HG03175 (cell line): ENCODE results near the gene KCTD13.
A peak's percentile ranks its signal among the peaks of the same experiment; 100 is the strongest.
"Not testable (repeated sequence)": the region's sequence is repeated elsewhere in the genome, so short reads cannot be mapped to it uniquely, and the experiment has no call there.

ENCODE experiments used
- ATAC-seq: cut with Tn5 transposase; IDR thresholded peaks from one replicate; pipeline ENCODE4 v1.9.1; 2021; ENCODE audit warnings: mild to moderate bottlenecking, moderate library complexity; ENCODE audit not compliant: unreplicated experiment

Gene KCTD13

DNA sequence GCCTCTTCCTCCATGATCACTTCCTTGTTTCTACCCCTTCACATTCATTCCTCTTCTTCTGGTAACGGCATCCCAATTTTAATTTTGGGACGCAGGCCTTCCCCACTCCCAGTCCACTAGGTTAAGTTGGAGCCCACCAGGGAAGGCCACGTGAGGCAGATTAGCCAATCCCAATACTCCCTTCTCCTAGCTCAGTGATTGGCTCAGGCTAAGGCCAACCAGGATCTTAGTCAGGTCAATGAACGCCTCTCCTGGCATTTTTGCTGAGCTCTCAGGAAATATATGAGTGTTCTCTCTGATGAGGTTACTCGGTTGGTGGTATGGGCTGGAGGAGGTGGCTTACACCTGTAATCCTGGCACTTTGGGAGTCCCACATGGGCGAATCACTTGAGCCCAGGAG, 42.0 kb downstream of the KCTD13 start:
- no peak for ATAC-seq

DNA sequence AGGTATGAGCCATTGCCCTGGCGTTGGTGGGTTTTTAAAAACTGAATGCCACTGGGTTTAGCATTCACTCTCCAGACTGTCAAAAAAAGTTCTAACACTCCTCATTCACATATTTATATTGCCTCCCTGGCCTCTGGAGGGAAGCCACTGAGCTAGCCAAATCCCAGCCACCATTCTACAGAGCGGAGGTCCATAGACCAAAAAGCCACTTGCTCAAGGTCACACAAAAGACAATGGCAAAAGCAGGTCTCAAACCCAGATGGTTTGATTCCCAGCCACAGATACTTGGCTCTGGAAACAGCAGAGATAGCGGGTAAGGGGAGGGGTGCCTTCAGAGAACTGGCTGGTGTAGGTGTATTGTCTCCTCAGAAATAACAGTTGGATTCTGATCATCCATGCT, 45.0 kb downstream of the KCTD13 start:
- no peak for ATAC-seq

DNA sequence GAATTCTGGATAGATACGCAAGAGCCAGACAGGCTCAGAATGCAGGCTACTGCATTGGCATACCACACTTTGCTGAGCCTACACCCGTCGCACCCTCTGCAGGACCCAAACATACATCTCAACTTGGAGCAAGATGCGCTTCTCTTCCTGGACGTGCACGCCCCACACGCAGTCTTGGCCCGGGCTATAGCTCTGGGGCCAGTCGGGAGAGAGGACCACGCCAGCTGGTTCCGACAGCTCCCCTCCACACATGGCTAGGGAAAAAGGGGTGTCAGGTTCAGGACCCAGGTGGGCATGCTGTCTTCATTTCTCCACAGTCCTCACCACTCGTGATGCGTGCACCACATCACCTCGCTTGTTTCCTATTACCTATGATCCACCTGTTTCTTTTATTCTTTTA, 47.9 kb downstream of the KCTD13 start:
- no peak for ATAC-seq

DNA sequence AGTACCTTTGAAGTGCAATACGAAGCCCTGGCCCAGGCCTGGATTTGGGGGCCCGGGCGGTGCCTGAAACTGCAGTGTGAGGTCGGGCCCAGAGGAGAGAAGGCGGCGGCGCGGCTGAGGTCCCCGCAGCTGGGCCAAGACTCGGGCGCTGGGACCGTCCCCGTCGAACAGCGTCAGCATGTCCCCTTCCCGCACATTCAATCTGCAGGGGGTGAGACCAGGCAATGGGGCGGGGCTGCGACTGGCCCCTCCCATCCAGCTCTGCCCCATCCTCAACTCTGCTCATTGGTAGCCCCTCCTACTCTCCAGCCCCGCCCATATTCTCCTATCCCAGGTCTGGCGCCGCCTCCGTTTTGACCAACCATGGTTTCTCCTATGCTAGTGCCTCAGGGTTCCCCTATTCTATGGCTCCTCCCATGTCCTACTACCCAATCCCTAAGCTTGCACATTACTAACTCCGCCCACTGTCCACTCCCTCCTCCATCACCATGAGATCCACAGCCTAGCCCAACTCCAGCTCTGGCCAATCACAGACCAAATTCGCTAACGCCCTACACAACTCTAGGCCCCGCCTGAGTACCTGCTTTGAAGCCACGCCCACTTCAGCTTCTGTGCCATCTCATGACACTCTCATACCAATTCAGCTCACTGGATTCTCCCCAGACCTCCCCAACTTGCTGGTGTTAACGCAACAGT, 48.6 kb downstream of the KCTD13 start:
- no peak for ATAC-seq

DNA sequence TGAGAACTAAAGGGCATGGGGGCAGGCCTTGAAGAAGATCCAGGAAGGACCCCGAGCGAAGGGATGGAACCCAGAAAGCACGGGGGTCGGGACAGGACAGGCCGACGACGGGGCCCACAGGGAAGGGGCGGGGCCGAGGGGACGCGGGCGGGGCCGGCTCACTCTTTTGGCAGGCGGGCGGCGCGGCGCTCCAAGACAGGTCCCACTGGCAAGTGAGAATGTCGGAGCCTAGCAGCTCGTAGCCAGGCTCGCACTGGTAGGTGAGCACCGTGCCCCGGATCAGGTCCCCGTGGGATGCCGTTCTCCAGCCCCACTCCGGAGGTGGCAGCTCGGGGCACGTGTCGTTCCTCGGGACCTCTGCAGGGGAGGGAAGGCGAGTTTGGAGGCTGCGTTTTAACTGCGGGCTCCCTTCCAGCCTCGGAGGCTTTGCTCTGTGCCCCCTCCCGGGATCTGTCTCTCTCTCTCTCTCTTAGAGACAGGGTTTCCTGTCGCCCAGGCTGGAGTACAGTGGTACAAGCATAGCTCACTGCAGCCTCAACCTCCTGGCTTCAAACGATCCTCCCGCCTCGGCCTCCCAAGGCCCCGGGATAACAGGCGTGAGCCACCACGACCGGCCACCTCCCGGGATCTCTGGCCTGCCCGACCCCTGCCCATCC, 49.3 kb downstream of the KCTD13 start:
- ATAC-seq: no peak

DNA sequence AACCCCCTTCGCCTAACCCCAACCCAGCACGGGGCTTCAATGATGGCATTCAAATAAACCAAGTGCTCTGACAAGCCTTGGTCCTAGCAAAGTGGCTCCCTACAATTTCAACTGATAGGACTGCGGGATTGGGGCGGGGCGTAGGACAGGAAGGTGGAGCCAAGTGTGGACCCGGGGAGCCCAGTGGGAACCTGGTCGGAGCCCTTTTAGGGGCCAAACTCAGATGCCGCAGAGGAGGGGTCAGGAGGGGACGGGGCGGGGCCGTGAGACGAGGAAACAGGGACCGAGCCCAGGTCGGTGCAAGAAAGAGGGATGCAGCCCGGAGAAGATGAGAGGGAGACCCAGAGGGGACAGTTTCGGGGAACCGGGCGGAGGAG, 49.8 kb downstream of the KCTD13 start:
- ATAC-seq: no peak

DNA sequence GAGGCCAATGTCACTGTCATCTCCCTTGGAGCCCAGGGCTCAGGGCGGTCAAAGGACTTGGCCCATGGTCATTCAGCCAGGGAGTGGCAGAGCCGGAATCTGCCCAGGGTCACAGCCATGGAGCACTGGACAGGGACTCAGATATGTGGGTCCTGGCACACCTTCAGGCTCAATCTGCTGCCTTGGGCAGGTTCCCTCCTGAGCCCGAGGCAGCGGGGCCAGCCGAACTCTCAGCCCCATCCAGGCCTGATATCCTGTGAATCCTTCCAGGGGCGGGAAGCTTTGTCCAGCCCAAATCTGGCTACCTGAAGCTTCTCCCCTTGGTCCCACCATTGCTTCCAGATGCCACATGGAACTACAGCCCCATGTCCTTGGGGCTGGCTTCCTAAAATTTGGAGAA, 50.8 kb downstream of the KCTD13 start:
- no peak for ATAC-seq

DNA sequence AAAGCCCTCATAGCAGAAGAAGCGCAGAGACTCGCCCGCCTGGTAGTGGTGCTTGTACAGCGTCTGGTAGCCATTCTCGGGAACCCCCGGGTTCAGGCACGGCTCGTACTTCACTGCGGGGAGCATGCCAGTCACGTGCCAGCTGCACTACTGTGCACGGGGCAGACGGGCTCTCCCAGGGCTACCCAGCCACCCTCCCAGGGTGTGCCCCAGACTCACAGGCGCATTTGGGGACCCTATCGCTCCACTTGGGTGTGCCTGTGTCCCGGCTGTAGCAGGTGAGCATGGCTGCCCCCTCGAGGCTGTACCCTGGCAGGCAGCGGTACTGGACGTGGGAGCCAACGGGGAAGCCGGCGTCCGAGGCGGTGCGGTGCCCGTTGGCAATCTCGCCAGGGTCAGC, 52.7 kb downstream of the KCTD13 start:
- no peak for ATAC-seq

DNA sequence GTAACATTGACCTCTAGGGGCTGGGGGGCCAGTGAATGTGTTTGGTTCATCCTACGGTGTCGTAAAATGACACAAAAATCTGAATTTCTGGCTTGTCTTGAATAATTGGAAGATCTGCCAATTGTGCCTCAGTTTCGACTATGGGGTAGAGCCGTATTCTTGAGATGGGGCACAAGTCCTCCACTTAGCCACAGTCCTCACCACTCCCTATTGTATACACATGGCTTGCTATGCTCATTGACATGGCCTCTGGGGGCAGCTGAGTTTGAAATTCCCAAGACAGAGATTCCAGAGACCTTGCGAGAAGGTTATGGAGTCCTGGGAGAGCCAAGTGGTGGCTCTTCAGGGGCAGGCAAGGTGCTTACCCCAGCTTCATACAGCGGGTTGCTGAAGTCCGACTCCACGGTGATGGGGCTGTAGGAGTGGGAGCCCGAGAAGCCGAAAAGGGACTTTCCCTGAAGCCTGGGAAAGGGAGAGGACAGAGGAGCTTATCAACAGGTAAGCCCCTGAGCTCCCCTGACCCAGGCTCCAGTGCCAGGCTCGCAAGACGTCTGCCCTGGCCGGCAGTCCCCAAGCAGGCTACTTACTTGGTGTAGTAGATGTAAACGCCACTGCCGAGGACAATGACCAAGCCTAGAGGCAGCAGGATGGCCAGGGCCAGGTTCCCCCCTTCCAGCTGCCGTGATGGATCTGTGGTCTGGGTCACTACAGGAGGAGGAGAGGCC, 54.0 kb downstream of the KCTD13 start:
- ATAC-seq: no peak

DNA sequence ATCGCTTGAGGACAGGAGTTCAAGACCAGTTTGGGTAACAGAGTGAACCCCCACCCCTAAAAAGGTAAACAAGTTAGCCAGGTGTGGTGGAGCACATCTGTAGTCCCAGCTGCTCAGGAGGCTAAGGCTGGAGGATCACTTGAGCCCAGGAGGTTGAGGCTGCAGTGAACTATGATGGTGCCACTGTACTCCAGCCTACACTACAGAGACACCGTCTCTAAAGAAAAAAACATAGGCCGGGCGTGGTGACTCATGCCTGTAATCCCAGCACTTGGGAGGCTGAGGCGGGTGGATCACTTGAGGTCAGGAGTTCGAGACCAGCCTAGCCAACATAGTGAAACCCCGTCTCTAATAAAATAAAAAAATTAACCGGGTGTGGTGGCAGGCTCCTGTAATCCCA, 57.0 kb downstream of the KCTD13 start:
- not testable (repeated sequence) for ATAC-seq

DNA sequence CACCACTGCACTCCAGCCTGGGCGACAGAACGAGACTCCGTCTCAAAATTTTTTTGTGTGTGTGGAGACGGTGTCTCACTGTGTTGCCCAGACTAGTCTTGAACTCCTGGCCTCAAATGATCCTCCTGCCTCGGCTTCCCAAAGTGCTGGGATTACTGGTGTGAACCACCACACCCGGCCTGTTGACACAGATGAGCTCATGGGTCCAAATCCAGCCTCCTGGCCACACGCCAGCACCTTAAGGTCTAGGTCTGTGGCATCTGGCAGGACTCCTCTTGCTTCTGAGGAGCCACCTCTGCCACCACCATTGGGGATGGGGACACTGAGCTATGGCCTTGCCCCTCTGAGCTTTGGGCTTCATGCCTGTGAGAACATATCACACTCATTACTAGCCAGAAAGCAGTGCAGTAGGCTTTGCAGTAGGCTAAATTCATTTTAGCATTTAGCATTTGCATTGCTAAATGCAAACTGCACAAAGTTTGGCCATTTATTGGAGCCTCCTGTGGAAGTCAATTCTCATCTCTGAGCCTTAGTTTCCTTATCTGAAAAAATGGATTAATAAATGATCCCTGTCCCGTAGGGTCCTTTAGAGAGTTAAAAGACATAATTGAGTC, 57.5 kb downstream of the KCTD13 start:
- ATAC-seq: no peak

DNA sequence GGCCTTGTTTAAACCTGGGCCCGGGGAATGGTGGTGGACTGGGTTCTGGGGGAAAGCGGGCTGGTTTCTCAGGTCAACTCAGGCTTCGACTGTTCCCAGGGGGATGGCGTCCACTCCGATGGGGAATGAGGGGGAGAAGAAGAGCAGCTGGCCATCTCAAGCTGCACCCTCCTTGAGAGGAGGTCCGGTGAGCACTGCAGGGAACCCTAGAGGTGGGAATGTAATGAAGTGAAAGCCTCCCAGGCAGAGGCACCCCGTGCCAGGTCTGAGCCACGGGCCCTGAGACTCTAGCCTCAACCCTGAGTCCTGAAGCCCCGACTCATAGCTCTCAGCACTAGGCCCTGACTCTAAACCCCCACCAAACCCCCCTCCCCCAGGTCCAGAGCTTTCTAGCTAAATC, 61.8 kb downstream of the KCTD13 start:
- no peak for ATAC-seq

DNA sequence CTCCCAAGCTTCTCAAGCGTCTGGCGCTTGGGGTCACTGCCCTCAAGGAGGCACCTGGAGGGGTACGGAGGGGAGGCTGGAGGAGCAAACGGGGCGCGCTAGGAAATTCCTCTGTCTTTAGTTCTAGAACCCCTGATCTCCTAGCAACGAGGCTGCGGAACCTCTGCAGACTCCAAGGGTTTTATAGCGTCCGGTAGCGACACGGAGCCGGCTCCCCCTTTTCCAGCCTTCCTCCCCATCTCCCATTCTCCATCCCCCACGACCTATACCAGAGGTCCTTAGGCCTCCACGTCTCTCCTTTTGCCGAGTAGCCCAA, 62.4 kb downstream of the KCTD13 start:
- ATAC-seq: no peak

DNA sequence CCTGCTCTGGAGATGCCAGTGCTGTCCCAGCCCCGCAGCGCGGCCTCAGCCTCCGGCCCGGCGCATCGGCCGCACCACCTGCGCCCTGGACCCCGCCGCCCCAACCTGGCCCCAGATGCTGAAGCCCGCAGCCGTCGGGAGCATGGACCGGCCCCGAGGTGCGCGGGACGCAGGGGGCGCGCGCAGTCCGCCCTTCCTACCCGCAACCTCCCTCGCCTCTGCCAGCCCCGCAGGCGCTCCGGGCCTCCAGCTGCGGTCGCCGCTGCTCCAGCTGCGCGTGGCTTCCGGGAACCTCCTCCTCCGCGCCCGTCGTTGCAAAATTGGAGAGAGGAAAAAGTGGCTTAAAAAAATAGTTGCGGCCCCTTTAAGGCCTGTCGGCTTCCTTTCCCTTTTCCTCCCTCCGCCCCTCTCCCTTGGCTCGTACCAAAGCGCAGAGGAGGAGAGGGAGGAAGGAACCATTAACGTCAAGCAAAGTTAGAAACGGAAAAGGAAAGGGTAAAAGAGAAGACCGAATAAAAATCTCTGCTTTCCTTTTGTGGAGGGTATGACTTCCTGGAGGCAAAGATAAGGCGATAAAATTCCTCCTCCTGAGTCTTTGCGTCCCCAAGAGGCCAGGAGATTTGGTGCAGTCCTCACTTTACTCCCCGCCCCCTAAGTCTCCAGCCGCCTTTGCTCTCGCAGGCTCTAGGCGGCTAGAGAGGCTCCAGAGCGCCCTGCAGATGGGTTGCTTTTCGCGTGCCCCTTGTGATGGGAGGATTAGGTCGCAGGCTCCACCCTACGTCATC, 63.0 kb downstream of the KCTD13 start, which contains the start of gene CDIPT:
TSS of gene CDIPT (minus strand) at position 343 of the 785 bp plus-strand sequence. CDS start 369 bp downstream, outside the sequence.
- ATAC-seq: peak; percentile 99

DNA sequence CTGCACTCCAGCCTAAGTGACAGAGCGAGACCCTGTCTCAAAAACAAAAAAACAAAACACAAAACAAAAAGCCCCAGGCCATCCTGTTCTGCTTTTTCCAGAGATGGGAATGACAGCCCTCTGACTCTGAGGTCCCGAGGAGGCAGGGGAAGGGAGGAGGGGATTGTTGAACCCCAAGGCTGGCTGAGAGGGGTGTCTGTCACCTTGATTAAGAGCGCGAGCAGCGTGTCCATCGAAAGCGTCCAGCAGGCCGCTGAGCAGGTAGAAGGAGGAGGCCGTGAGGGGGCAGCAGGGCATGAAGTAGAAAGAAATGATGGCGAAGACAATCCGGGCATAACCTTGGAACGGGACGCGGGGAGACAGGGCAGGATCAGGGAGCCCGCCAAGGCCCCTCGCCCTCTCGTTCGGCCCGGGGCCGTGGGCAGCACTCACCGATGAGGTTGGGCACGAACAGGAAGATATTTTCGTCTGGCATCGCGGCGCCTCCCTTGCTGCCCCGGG, 63.6 kb downstream of the KCTD13 start:
- no peak for ATAC-seq

DNA sequence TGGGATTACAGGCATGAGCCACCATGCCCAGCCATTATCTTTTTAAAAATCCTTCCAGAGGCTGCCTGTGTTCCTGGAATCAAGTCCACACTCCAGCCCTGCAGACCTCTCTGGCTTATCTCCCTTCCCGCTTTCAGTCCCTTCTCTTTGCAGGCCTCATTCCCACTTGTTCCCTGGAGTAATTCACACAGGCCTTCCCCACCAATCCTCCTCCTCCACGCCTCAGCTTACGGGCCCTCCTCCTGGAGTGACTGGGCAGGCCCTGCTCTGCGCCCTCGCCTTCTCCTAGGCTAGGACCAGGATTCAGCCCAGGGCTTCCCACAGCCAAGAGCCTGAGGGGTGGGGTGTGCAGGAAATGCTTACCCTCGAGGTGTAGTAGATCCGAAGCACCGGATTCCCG, 65.8 kb downstream of the KCTD13 start:
- no peak for ATAC-seq

DNA sequence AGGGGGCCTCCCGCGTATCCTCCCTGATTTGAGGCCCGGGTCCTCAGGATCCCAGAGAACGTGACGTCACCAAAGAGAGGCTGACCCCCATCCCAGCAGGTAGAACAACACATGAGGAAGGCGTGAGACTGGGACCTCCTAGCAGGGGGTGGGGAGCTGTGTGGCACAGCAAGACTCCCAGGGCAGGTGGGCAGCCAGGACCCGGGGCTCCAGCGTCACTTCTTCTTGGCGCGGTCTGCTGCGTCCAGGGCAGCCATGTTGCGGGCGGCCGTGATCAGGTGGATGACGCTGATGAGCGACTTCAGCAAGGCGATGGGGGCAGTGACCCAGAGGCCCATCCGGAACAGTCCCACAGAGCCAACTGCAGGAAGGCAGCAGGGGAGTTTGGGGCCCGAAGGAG, 67.1 kb downstream of the KCTD13 start:
- ATAC-seq: no peak

DNA sequence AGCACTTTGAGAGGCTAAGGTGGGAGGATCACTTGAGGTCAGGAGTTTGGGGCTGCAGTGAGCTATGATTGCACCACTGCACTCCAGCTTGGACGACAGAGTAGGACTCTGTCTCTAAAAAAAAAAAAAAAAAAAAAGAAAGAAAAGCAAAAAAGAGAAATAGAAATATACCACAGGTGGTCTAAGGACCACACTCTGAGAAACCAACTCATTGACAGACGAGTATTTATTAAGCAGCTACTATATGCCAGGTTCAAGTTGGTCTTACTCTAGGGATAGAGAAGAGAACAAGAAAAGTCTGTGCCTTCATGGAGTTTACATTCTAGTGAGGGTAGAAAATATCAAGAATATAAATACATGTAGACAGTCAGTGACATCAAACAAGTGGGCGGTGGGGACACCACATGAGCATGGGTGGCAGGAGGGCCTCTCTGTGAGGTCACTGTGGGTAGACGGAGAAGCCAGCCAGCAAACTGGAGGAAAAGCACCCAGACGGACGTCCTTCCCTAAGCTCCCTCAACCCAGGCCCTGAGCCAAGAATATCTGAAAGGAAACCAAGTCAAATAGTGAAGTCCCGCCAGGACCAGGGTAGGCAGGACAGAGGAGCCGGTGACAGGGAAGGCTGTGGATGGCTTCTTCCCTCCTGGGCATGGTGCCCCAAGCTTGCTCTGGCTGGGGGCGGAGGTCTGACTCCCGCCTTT, 67.7 kb downstream of the KCTD13 start:
- no peak for ATAC-seq

DNA sequence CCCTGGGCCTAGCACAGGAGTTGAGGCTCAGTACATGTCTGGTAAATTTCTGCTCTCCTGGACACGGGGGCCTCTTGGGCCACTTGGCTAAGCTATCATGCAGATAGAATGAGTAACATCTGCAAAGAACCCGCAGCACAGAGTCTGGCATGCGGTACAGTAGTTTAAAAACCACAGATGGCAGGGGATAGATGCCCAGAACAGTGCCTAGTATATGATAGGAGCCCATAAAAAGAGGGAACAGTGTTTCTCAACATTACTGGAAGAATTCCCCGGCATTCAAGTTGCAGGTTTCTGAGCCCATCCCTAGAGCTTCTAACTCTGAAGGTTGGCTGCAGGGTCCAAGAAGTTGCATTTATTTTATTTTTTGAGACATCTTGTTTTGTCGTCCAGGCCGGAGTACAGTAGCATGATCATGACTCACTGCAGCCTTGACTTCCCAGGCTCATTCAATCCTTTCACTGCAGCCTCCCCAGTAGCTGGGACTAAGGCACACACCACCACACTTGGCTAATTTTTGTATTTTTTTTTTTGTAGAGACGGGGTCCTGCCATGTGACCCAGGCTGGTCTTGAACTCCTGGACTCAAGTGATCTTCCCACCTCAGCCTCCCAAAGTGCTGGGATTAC, 68.8 kb downstream of the KCTD13 start:
- ATAC-seq: no peak
